Endothelial cell of umbilical vein (primary cell): ENCODE measurements around the gene TMEM82.

Source experiments
- JUN ChIP-seq: IDR thresholded peaks from 2 replicates; pipeline ENCODE4 v1.6.1; 2011; ENCODE audit warnings: borderline replicate concordance, low read depth; ENCODE audit not compliant: insufficient read length, insufficient read depth
- POLR2A ChIP-seq: IDR thresholded peaks from 2 replicates; pipeline ENCODE4 v1.6.1; 2012; ENCODE audit warnings: low read depth, mild to moderate bottlenecking, control low read depth, low read length
- TF ChIP-seq, protein P1 (sequence below), 2 donors: IDR thresholded peaks; 1 replicate in 1 of 2; 2 replicates in 1 of 2; pipeline ENCODE4 v1.5.1; 2011; ENCODE audit warnings: low read length in 2 of 2, mild to moderate bottlenecking in 2 of 2, moderate library complexity in 2 of 2, control low read depth in 1 of 2, inconsistent platforms in 1 of 2, low read depth in 1 of 2; ENCODE audit not compliant: insufficient read depth in 1 of 2; ENCODE audit errors: extremely low read depth in 1 of 2

DNA sequence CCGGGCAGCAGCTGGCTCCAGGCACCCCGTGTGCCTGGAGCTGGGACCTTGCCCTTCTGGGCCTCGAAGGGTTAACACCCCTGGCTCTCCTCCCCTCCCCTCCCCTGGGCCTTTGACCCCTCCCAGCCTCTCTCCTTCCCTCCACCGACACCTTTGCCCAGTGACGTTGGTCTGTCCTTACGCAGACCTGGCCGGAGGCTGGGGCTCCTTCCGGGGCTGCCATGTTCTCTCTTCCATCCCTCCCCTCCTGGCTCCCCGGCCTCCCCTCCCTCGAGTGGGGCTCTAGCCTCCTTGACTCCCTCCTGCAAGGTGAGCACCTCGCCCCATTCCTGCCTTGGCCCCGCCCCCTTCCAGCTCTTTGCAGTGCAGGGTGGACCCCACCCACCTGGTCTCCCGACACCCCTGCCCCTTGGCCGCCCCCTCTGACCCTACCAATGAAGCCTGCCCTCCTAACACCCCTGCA, at the start of gene TMEM82:
- TF ChIP-seq, protein P1, sequence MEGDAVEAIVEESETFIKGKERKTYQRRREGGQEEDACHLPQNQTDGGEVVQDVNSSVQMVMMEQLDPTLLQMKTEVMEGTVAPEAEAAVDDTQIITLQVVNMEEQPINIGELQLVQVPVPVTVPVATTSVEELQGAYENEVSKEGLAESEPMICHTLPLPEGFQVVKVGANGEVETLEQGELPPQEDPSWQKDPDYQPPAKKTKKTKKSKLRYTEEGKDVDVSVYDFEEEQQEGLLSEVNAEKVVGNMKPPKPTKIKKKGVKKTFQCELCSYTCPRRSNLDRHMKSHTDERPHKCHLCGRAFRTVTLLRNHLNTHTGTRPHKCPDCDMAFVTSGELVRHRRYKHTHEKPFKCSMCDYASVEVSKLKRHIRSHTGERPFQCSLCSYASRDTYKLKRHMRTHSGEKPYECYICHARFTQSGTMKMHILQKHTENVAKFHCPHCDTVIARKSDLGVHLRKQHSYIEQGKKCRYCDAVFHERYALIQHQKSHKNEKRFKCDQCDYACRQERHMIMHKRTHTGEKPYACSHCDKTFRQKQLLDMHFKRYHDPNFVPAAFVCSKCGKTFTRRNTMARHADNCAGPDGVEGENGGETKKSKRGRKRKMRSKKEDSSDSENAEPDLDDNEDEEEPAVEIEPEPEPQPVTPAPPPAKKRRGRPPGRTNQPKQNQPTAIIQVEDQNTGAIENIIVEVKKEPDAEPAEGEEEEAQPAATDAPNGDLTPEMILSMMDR (IDR thresholded peaks at IDR 0.05; ENCODE audit: extremely low read depth in 1 of 2, insufficient read depth in 1 of 2, low read depth in 1 of 2, low read length in 2 of 2): no peak
- no peak for TF ChIP-seq POLR2A
- no peak for TF ChIP-seq JUN
